Pancreas (tissue), 10 donors: ENCODE measurements around the gene TIGAR. TPM values are rescaled to one million over a fixed set of nuclear protein-coding genes. Genes with fewer than 3 reads are reported as not detected.

Source experiments
- ATAC-seq, 4 donors: fragments of 200-7000 bp; cut with Tn5 transposase; one replicate each; pipeline versions ENCODE4 v1.8.0 to v1.9.1; 2020; ENCODE audit warnings: mild to moderate bottlenecking in 4 of 4, moderate library complexity in 4 of 4
- DNase-seq, 6 donors: peaks; one replicate each; pipeline ENCODE4 v3.0.0-alpha.2; 2020
- FAIRE-seq: peaks from 2 replicates; lab custom pipeline; 2012; peaks lifted over from hg19 to GRCh38; lab: Jason Lieb, UNC
- H3K27ac ChIP-seq, 4 donors: fragments of 200-600 bp; sonication (generic); 1 replicate in 3 of 4; 2 replicates in 1 of 4; pipeline versions ENCODE4 v1.5.0 to v1.8.0; 2020
- H3K27me3 ChIP-seq, 4 donors: fragments of 200-600 bp; one replicate each; pipeline ENCODE4 v1.8.0; 2021
- H3K36me3 ChIP-seq, 3 donors: fragments of 200-600 bp; sonication (generic) in 1 of 3; one replicate each; pipeline versions ENCODE4 v1.5.0 to v1.8.0; 2020 to 2021
- H3K4me1 ChIP-seq, 3 donors: fragments of 200-600 bp; one replicate each; pipeline ENCODE4 v1.8.0; 2021
- H3K4me3 ChIP-seq, 4 donors: fragments of 200-600 bp; sonication (generic) in 2 of 4; one replicate each; pipeline versions ENCODE4 v1.5.0 to v1.8.0; 2020 to 2021
- H3K9me3 ChIP-seq, 4 donors: fragments of 200-600 bp; one replicate each; pipeline ENCODE4 v1.8.0; 2021
- CTCF ChIP-seq, 4 donors: fragments of 200-600 bp; sonication (generic) in 3 of 4; IDR thresholded peaks; one replicate each; pipeline versions ENCODE4 v1.5.0 to v1.8.0; 2021; ENCODE audit warnings: antibody characterized with exemption in 4 of 4
- WGBS, 2 donors: extraction: QIAGEN DNeasy Blood & Tissue Kit; methylation state at CpG; one replicate each; pipeline ENCODE4 v1.1.7; 2013; 5-methylcytosine and 5-hydroxymethylcytosine counted together
- intact Hi-C, 3 donors: fragments of 100-400 bp; cut with DNase I; formaldehyde crosslinking; loops; one replicate each; pipeline versions ENCODE4 v1.11.1 to v1.14.2; 2022
- polyA plus RNA-seq, 2 donors: library from polyadenylated mRNA; stranded (reverse); fragments of 200-250 nt; gene quantifications; one replicate each; pipeline ENCODE4 v1.2.3, GENCODE V29; 2013
- total RNA-seq, 6 donors: library from RNA; stranded (reverse); fragmentation: NEBNext Ultra II Directional in 4 of 6; extraction: Animal tissue kit (Norgen Biotek cat#: 25700) in 4 of 6; gene quantifications; one replicate each; pipeline versions ENCODE4 v1.2.1 to v1.2.4, GENCODE V29; 2021 to 2023
- donor health status: healthy with polysubstance abuse.
- donor health status: DM: no; HTN: no; CAD: no; lungs with moderate emphysema.
- donor health status: DM: no; HTN: no; CAD: no.
- donor health status: control.
- donor health status: control.
- donor health status: Bipolar disorder and iron deficiency.
- donor health status: DM: yes; HTN: yes; CAD: no.
- donor health status: DM: no; HTN: no; CAD: no.
- donor health status: DM: no; HTN: no; CAD: no.
- donor health status: DM: yes; HTN: yes; CAD: no.

Gene TIGAR
- total and polyA plus RNA-seq, 8 donors: 0.51 to 5.5 (median 1.8) TPM

DNA sequence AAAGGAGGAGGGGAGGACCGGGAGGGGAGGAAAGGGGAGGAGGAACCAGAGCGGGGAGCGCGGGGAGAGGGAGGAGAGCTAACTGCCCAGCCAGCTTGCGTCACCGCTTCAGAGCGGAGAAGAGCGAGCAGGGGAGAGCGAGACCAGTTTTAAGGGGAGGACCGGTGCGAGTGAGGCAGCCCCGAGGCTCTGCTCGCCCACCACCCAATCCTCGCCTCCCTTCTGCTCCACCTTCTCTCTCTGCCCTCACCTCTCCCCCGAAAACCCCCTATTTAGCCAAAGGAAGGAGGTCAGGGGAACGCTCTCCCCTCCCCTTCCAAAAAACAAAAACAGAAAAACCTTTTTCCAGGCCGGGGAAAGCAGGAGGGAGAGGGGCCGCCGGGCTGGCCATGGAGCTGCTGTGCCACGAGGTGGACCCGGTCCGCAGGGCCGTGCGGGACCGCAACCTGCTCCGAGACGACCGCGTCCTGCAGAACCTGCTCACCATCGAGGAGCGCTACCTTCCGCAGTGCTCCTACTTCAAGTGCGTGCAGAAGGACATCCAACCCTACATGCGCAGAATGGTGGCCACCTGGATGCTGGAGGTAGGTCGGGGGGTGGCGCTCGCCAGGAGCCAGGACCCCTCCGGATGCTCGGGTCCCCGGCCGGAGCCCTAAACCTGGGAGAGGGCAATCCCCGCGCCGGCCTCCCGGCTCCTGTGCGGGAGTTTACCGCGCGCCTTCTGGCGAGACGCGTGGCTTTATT lies 47.2 kb upstream of the TIGAR start, which contains the start of gene CCND2:
TSS of gene CCND2 (plus strand) at position 111 of the 744 bp plus-strand sequence. CDS start at position 390, 279 bp downstream.
- FAIRE-seq (no peak), ATAC-seq (peak; percentile 61 to 75 (median 70))
- TF ChIP-seq CTCF (IDR thresholded peaks at IDR 0.05): no peak

GRCh38 chr12:4274396-4275015 lies 46.5 kb upstream of the TIGAR start:
- 1 to 2% methylated on average over 42 of the region's 42 CpGs for WGBS, 2 donors
- Histone ChIP-seq H3K4me1 (peaks cover 14 to 25% (median 16%) of the 10 kb centered on the region in 3 donors), H3K27me3 (no peaks in the 10 kb centered on the region), H3K27ac (peak overlapping the region; percentile 49 to 86 (median 63)), H3K36me3 (no peaks in the 10 kb centered on the region), H3K4me3 (peak overlapping the region; percentile 27 to 81 (median 68)), H3K9me3 (no peaks in the 10 kb centered on the region)
- intact Hi-C loops: loop anchor here in 1 of 3 donors (10.0 kb wide), 2 partner anchors 280 to 390 kb away; no protein-coding TSS in a partner anchor
- FAIRE-seq (no peak), DNase-seq (peak in 4 of 6 donors; percentile 28 to 75 (median 46)), ATAC-seq (peak in 3 of 4 donors; percentile 1 to 2 (median 1))
- TF ChIP-seq CTCF (IDR thresholded peaks at IDR 0.05): no peak

More for the DNA sequence above, 47.2 kb upstream of the TIGAR start, which contains the start of gene CCND2:
- 0% methylated on average over 52 of the region's 52 CpGs for WGBS, 2 donors
- Histone ChIP-seq H3K27me3 (no peaks in the 10 kb centered on the region), H3K36me3 (no peaks in the 10 kb centered on the region), H3K4me3 (peak within 1 kb of the TSS; percentile 27 to 81 (median 68)), H3K9me3 (no peaks in the 10 kb centered on the region), H3K4me1 (peaks cover 12 to 25% (median 16%) of the 10 kb centered on the region in 3 donors), H3K27ac (peak within 1 kb of the TSS; percentile 49 to 86 (median 63))
- intact Hi-C loops: loop anchor here in 1 of 3 donors (10.0 kb wide), 2 partner anchors 279 to 389 kb away; no protein-coding TSS in a partner anchor
- DNase-seq: peak; percentile 69 to 91 (median 84)

GRCh38 chr12:4275016-4275869 lies 45.8 kb upstream of the TIGAR start:
- WGBS, 2 donors: 2% methylated on average over 42 to 43 of the region's 43 CpGs
- H3K36me3 ChIP-seq: peaks cover 0 to 6% (median 0%) of the 10 kb centered on the region in 3 donors
- intact Hi-C loops: loop anchor here in 1 of 3 donors (10.0 kb wide), 2 partner anchors 280 to 390 kb away; no protein-coding TSS in a partner anchor
- H3K27ac ChIP-seq: peak overlapping the region; percentile 0 to 86 (median 63)
- FAIRE-seq (no peak), DNase-seq (peak in 1 of 6 donors; percentile 71), ATAC-seq (no peak)
- no peaks in the 10 kb centered on the region for H3K27me3 ChIP-seq
- peak overlapping the region; percentile 27 to 81 (median 68) for H3K4me3 ChIP-seq
- H3K4me1 ChIP-seq: peaks cover 14 to 24% (median 16%) of the 10 kb centered on the region in 3 donors
- no peaks in the 10 kb centered on the region for H3K9me3 ChIP-seq
- no peak for TF ChIP-seq CTCF (IDR thresholded peaks at IDR 0.05)

GRCh38 chr12:4275870-4276301 lies 45.1 kb upstream of the TIGAR start:
- 37 to 38% methylated on average over 14 of the region's 14 CpGs for WGBS, 2 donors
- ATAC-seq: no peak
- Histone ChIP-seq H3K4me3 (peak overlapping the region in 3 of 4 donors; percentile 27 to 81 (median 66)), H3K9me3 (no peaks in the 10 kb centered on the region), H3K27ac (peak overlapping the region in 1 of 4 donors; percentile 74), H3K27me3 (no peaks in the 10 kb centered on the region), H3K36me3 (peaks cover 0 to 7% (median 0%) of the 10 kb centered on the region in 3 donors), H3K4me1 (peaks cover 14 to 25% (median 16%) of the 10 kb centered on the region in 3 donors)
- no peak for FAIRE-seq
- no peak for TF ChIP-seq CTCF (IDR thresholded peaks at IDR 0.05)
- intact Hi-C loops: loop anchor here in 1 of 3 donors (10.0 kb wide), 2 partner anchors 281 to 391 kb away; no protein-coding TSS in a partner anchor
- DNase-seq: peak in 3 of 6 donors; percentile 28 to 49 (median 32)
